ENCODE results near the gene KLK12.

GRCh38 chr19:51002542-51003311, 32.1 kb downstream of the KLK12 start:
- TF ChIP-seq CTCF (optimal IDR thresholded peaks at IDR 0.05 in 1 of 3, IDR thresholded peaks at IDR 0.05 in 1 of 3, conservative IDR thresholded peaks at IDR 0.05 in 1 of 3; ENCODE audit: extremely low read depth in 1 of 3, insufficient read depth in 2 of 3, low read length in 3 of 3): no peak
- no peak for TF ChIP-seq EZH2 (IDR thresholded peaks at IDR 0.05; ENCODE audit: low read length)
